Endodermal cell (in vitro differentiated cells): ENCODE measurements around the gene AJAP1. TPM values are rescaled to one million over a fixed set of nuclear protein-coding genes. Genes with fewer than 3 reads are reported as not detected.

Experiments used
- DNase-seq: peaks from one replicate; pipeline ENCODE4 v3.0.0-alpha.2; 2017
- H3K27ac ChIP-seq: 2 replicates; pipeline ENCODE4 v1.5.1; 2013; ENCODE audit warnings: mild to moderate bottlenecking, low read depth, low read length, moderate library complexity
- H3K27me3 ChIP-seq: 2 replicates; pipeline ENCODE4 v1.6.1; 2013; ENCODE audit warnings: mild to moderate bottlenecking, low read length, moderate library complexity; ENCODE audit not compliant: insufficient read depth, control insufficient read depth, poor library complexity, severe bottlenecking
- H3K36me3 ChIP-seq: 2 replicates; pipeline ENCODE4 v1.7.0; 2013; ENCODE audit warnings: mild to moderate bottlenecking, low read length, moderate library complexity; ENCODE audit not compliant: control insufficient read depth, insufficient read depth
- H3K4me1 ChIP-seq: one replicate; pipeline ENCODE4 v1.7.0; 2013; ENCODE audit warnings: low read length; ENCODE audit not compliant: control insufficient read depth, insufficient read depth
- H3K4me3 ChIP-seq: 2 replicates; pipeline ENCODE4 v1.5.1; 2013; ENCODE audit warnings: mild to moderate bottlenecking, low read length, moderate library complexity
- H3K9ac ChIP-seq: 2 replicates; pipeline ENCODE4 v1.6.1; 2013; ENCODE audit warnings: mild to moderate bottlenecking, low read length, moderate library complexity; ENCODE audit not compliant: poor library complexity, severe bottlenecking; ENCODE audit errors: extremely low read depth
- H3K9me3 ChIP-seq: 2 replicates; pipeline ENCODE4 v1.6.1; 2013; ENCODE audit warnings: mild to moderate bottlenecking, low read length, moderate library complexity; ENCODE audit not compliant: control insufficient read depth
- H3K27ac Mint-ChIP-seq: 2 replicates; pipeline ENCODE4 v1.8.0; 2020; ENCODE audit warnings: mixed read lengths
- H3K27me3 Mint-ChIP-seq: 2 replicates; pipeline ENCODE4 v1.8.0; 2021; ENCODE audit warnings: mild to moderate bottlenecking, mixed read lengths; ENCODE audit not compliant: insufficient read depth
- H3K36me3 Mint-ChIP-seq: 2 replicates; pipeline ENCODE4 v1.8.0; 2020; ENCODE audit warnings: low read depth, mixed read lengths
- H3K4me1 Mint-ChIP-seq: 2 replicates; pipeline ENCODE4 v1.8.0; 2020; ENCODE audit warnings: mixed read lengths
- H3K4me3 Mint-ChIP-seq: 2 replicates; pipeline ENCODE4 v1.8.0; 2020; ENCODE audit warnings: mild to moderate bottlenecking, moderate library complexity, mixed read lengths
- H3K9me3 Mint-ChIP-seq: 2 replicates; pipeline ENCODE4 v1.8.0; 2020; ENCODE audit warnings: mild to moderate bottlenecking, mixed read lengths
- WGBS, 2 experiments: methylation state at CpG; one replicate each; pipeline versions ENCODE4 v1.1.5 to v1.1.7; 2013; ENCODE audit warnings: missing lambda C conversion rate in 2 of 2, mixed read lengths in 1 of 2; ENCODE audit not compliant: insufficient coverage in 1 of 2, insufficient read length in 1 of 2; 5-methylcytosine and 5-hydroxymethylcytosine counted together
- total RNA-seq, 2 donors: library from RNA; stranded (reverse); fragmentation: NEBNext Ultra II Directional in 1 of 2; extraction: Animal tissue kit (Norgen Biotek cat#: 25700) in 1 of 2; gene quantifications; 2 replicates in 1 of 2; 3 replicates in 1 of 2; pipeline ENCODE4 v1.2.1, GENCODE V29; 2021
- TF ChIP-seq, protein P1 (sequence below): fragments of 200-600 bp; sonication (generic); conservative IDR thresholded peaks from 2 replicates; pipeline ENCODE4 v1.5.0; 2021; ENCODE audit warnings: antibody characterized with exemption, mild to moderate bottlenecking

AJAP1 gene
- total RNA-seq, 2 donors from 2014 or later: 19.4 to 22.1 TPM

- peaks cover 53% of the 10 kb centered on the region for H3K36me3 ChIP-seq
- H3K27ac ChIP-seq: no peak overlapping the region
- peaks cover 11% of the 10 kb centered on the region for H3K4me1 Mint-ChIP-seq
- peaks cover 21% of the 10 kb centered on the region for H3K36me3 Mint-ChIP-seq
- TF ChIP-seq, protein P1, sequence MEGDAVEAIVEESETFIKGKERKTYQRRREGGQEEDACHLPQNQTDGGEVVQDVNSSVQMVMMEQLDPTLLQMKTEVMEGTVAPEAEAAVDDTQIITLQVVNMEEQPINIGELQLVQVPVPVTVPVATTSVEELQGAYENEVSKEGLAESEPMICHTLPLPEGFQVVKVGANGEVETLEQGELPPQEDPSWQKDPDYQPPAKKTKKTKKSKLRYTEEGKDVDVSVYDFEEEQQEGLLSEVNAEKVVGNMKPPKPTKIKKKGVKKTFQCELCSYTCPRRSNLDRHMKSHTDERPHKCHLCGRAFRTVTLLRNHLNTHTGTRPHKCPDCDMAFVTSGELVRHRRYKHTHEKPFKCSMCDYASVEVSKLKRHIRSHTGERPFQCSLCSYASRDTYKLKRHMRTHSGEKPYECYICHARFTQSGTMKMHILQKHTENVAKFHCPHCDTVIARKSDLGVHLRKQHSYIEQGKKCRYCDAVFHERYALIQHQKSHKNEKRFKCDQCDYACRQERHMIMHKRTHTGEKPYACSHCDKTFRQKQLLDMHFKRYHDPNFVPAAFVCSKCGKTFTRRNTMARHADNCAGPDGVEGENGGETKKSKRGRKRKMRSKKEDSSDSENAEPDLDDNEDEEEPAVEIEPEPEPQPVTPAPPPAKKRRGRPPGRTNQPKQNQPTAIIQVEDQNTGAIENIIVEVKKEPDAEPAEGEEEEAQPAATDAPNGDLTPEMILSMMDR: no peak
- H3K9me3 ChIP-seq: peaks cover 13% of the 10 kb centered on the region
- peaks cover 9% of the 10 kb centered on the region for H3K9me3 Mint-ChIP-seq
- 96% methylated on average over 4 to 5 of the region's 5 CpGs for WGBS, 2 experiments
- no peak overlapping the region for H3K27ac Mint-ChIP-seq
- H3K27me3 Mint-ChIP-seq: peaks cover 17% of the 10 kb centered on the region
- H3K4me1 ChIP-seq: peaks cover 11% of the 10 kb centered on the region
- no peak overlapping the region for H3K4me3 ChIP-seq
- no peak overlapping the region for H3K4me3 Mint-ChIP-seq
- no peaks in the 10 kb centered on the region for H3K27me3 ChIP-seq
- no peak for DNase-seq
- no peak overlapping the region for H3K9ac ChIP-seq
Measured at GRCh38 chr1:4761324-4761723, 106.9 kb downstream of the AJAP1 start.

DNA sequence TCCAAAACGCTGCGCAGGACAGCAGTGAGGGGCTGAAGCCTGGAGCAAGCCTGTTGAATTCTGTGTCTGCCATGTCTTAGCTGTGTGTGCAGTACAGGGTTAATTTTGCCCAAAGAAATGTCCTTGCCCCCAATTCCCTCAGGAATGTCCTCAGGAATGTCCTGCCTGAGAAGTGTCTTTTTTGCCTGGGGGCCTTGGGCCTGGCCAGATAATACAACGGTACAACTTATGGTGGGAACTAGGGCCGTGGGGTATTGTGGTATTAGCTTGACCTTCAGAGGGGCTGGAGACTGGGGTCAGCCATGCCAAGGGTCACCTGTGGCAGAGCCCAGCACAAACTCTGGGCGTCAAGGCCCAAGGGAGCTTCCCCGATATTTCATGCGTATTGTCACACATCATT, 107.7 kb downstream of the AJAP1 start:
- Mint-ChIP-seq H3K4me1 (peaks cover 2% of the 10 kb centered on the region), H3K36me3 (peaks cover 21% of the 10 kb centered on the region), H3K9me3 (peaks cover 9% of the 10 kb centered on the region), H3K27ac (no peak overlapping the region), H3K27me3 (peaks cover 17% of the 10 kb centered on the region), H3K4me3 (no peak overlapping the region)
- WGBS, 2 experiments: 87 to 90% methylated on average over 5 to 7 of the region's 7 CpGs
- DNase-seq: no peak
- Histone ChIP-seq H3K4me1 (peaks cover 2% of the 10 kb centered on the region), H3K4me3 (no peak overlapping the region), H3K9ac (no peak overlapping the region), H3K9me3 (peaks cover 13% of the 10 kb centered on the region), H3K27me3 (no peaks in the 10 kb centered on the region), H3K36me3 (peaks cover 55% of the 10 kb centered on the region), H3K27ac (no peak overlapping the region)
- TF ChIP-seq, protein P1: no peak

GRCh38 chr1:4767308-4767707, 112.9 kb downstream of the AJAP1 start:
- Histone ChIP-seq H3K36me3 (peaks cover 42% of the 10 kb centered on the region), H3K4me1 (no peaks in the 10 kb centered on the region), H3K27me3 (no peaks in the 10 kb centered on the region), H3K4me3 (no peak overlapping the region), H3K27ac (no peak overlapping the region), H3K9me3 (no peaks in the 10 kb centered on the region), H3K9ac (no peak overlapping the region)
- no peak overlapping the region for H3K27ac Mint-ChIP-seq
- peaks cover 15% of the 10 kb centered on the region for H3K36me3 Mint-ChIP-seq
- TF ChIP-seq, protein P1: no peak
- peaks cover 7% of the 10 kb centered on the region for H3K4me1 Mint-ChIP-seq
- H3K9me3 Mint-ChIP-seq: no peaks in the 10 kb centered on the region
- no peak for DNase-seq
- H3K4me3 Mint-ChIP-seq: no peak overlapping the region
- 73 to 84% methylated on average over 4 of the region's 4 CpGs for WGBS, 2 experiments
- peaks cover 2% of the 10 kb centered on the region for H3K27me3 Mint-ChIP-seq
